Hindlimb muscle (tissue), 1 donor: Measurements from ENCODE around the gene CLSTN2. TPM values are rescaled to one million over a fixed set of nuclear protein-coding genes. Genes with fewer than 3 reads are reported as not detected.

Experiments
- DNase-seq: peaks from one replicate; pipeline ENCODE4 v3.0.0-alpha.2; 2013
- polyA plus RNA-seq: library from polyadenylated mRNA; unstranded; fragments of 120-200 nt; gene quantifications from one replicate; pipeline ENCODE4 v1.2.1, GENCODE V29; 2013; ENCODE audit not compliant: insufficient read length

The CLSTN2 gene
- polyA plus RNA-seq, 1 donor = 2.5 TPM

GRCh38 chr3:140347151-140347550 is 412.2 kb downstream of the CLSTN2 start:
- DNase-seq = no peak

GRCh38 chr3:140349938-140350337 is 415.0 kb downstream of the CLSTN2 start:
- no peak for DNase-seq

GRCh38 chr3:140351466-140351865 is 416.5 kb downstream of the CLSTN2 start:
- DNase-seq = no peak

- no peak for DNase-seq
Observed at GRCh38 chr3:140355481-140355880, 420.5 kb downstream of the CLSTN2 start.

GRCh38 chr3:140358686-140359085 is 423.7 kb downstream of the CLSTN2 start:
- no peak for DNase-seq

GRCh38 chr3:140359233-140359995 is 424.4 kb downstream of the CLSTN2 start:
- DNase-seq = no peak

GRCh38 chr3:140360332-140360731 is 425.3 kb downstream of the CLSTN2 start:
- DNase-seq = no peak

GRCh38 chr3:140363801-140364200 is 428.8 kb downstream of the CLSTN2 start:
- no peak for DNase-seq

GRCh38 chr3:140365872-140366697 is 431.1 kb downstream of the CLSTN2 start:
- no peak for DNase-seq

- no peak for DNase-seq
Observed at GRCh38 chr3:140368223-140368811, 433.3 kb downstream of the CLSTN2 start.

GRCh38 chr3:140370686-140371085 is 435.7 kb downstream of the CLSTN2 start:
- no peak for DNase-seq

GRCh38 chr3:140373234-140373633 is 438.2 kb downstream of the CLSTN2 start:
- DNase-seq = no peak

GRCh38 chr3:140375002-140375401 is 440.0 kb downstream of the CLSTN2 start:
- DNase-seq = no peak

- no peak for DNase-seq
Observed at GRCh38 chr3:140376136-140376889, 441.3 kb downstream of the CLSTN2 start.

GRCh38 chr3:140377644-140378043 is 442.7 kb downstream of the CLSTN2 start:
- no peak for DNase-seq

GRCh38 chr3:140378571-140379340 is 443.8 kb downstream of the CLSTN2 start:
- DNase-seq = no peak

- DNase-seq = no peak
Observed at GRCh38 chr3:140384028-140384771, 449.2 kb downstream of the CLSTN2 start.

- DNase-seq = no peak
Observed at GRCh38 chr3:140384876-140385275, 449.9 kb downstream of the CLSTN2 start.

- DNase-seq = no peak
Observed at GRCh38 chr3:140386357-140387100, 451.5 kb downstream of the CLSTN2 start.

GRCh38 chr3:140387244-140387643 is 452.3 kb downstream of the CLSTN2 start:
- no peak for DNase-seq
